Measurements from ENCODE around the gene CYB5R3. TPM values are rescaled to one million over a fixed set of nuclear protein-coding genes. Genes with fewer than 3 reads are reported as not detected.

The CYB5R3 gene
- total RNA-seq, 1 donor from 2014 or later: 99.0 TPM

DNA sequence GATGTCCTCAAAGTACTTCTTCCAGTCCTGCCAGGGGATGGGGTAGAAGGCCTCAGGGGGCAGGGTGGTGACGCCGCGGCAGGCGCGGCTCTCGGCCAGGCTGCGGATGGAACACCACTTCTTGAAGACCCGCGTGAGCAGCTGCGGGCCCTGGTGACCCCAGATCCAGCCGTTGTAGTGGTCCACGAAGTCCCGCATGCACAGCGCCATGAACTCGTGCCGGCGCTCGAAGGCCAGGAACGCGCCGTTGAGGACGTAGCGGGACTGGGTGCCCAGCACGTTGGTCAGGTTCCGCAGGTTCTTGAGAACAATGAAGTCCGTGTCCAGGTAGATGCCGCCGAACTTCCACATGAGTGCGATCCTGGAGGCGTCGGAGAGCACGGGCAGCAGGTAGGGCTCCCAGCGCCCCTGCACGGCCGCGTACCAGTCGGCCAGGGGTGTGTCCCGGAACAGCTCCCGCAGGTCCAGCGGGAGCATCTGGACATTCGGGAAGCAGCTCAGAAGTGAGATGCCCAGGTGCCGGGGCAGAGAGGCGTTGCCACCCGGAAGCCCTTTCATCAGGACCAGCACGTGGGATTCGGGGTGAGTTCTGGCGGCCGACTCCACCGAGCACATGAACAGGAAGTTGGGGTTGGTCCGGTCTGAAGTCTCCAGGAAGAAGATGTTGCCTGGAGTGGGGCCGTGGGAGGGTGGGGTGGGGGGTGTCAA lies 44.0 kb upstream of the CYB5R3 start:
- Mint-ChIP-seq H3K9me3 (no peaks in the 10 kb centered on the region), H3K4me3 (no peak overlapping the region), H3K4me1 (peaks cover 13% of the 10 kb centered on the region), H3K27me3 (ENCODE audit: low read depth) (no peaks in the 10 kb centered on the region), H3K27ac (no peak overlapping the region), H3K36me3 (no peaks in the 10 kb centered on the region)
- TF ChIP-seq, protein P1, sequence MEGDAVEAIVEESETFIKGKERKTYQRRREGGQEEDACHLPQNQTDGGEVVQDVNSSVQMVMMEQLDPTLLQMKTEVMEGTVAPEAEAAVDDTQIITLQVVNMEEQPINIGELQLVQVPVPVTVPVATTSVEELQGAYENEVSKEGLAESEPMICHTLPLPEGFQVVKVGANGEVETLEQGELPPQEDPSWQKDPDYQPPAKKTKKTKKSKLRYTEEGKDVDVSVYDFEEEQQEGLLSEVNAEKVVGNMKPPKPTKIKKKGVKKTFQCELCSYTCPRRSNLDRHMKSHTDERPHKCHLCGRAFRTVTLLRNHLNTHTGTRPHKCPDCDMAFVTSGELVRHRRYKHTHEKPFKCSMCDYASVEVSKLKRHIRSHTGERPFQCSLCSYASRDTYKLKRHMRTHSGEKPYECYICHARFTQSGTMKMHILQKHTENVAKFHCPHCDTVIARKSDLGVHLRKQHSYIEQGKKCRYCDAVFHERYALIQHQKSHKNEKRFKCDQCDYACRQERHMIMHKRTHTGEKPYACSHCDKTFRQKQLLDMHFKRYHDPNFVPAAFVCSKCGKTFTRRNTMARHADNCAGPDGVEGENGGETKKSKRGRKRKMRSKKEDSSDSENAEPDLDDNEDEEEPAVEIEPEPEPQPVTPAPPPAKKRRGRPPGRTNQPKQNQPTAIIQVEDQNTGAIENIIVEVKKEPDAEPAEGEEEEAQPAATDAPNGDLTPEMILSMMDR (IDR thresholded peaks at IDR 0.05; ENCODE audit: unreplicated experiment): no peak
- DNase-seq (ENCODE audit: low spot score in 2 of 2, unreplicated experiment in 2 of 2): no peak

GRCh38 chr22:42692239-42693054 lies 43.3 kb upstream of the CYB5R3 start:
- no peaks in the 10 kb centered on the region for H3K27me3 Mint-ChIP-seq (ENCODE audit: low read depth)
- TF ChIP-seq, protein P1 (IDR thresholded peaks at IDR 0.05; ENCODE audit: unreplicated experiment): no peak
- no peak overlapping the region for H3K27ac Mint-ChIP-seq
- peaks cover 17% of the 10 kb centered on the region for H3K4me1 Mint-ChIP-seq
- H3K4me3 Mint-ChIP-seq: no peak overlapping the region
- H3K9me3 Mint-ChIP-seq: no peaks in the 10 kb centered on the region
- no peaks in the 10 kb centered on the region for H3K36me3 Mint-ChIP-seq
- DNase-seq (ENCODE audit: low spot score in 2 of 2, unreplicated experiment in 2 of 2): no peak

GRCh38 chr22:42691440-42691839 lies 42.2 kb upstream of the CYB5R3 start:
- Mint-ChIP-seq H3K27ac (no peak overlapping the region), H3K36me3 (no peaks in the 10 kb centered on the region), H3K27me3 (ENCODE audit: low read depth) (no peaks in the 10 kb centered on the region), H3K4me3 (no peak overlapping the region), H3K4me1 (peaks cover 20% of the 10 kb centered on the region), H3K9me3 (no peaks in the 10 kb centered on the region)
- TF ChIP-seq, protein P1 (IDR thresholded peaks at IDR 0.05; ENCODE audit: unreplicated experiment): no peak
- no peak for DNase-seq (ENCODE audit: low spot score in 2 of 2, unreplicated experiment in 2 of 2)

GRCh38 chr22:42688241-42689211 lies 39.3 kb upstream of the CYB5R3 start:
- Mint-ChIP-seq H3K4me1 (peaks cover 22% of the 10 kb centered on the region), H3K27ac (peak overlapping the region; percentile 92), H3K9me3 (no peaks in the 10 kb centered on the region), H3K27me3 (ENCODE audit: low read depth) (no peaks in the 10 kb centered on the region), H3K4me3 (peak overlapping the region; percentile 24), H3K36me3 (no peaks in the 10 kb centered on the region)
- TF ChIP-seq, protein P1 (IDR thresholded peaks at IDR 0.05; ENCODE audit: unreplicated experiment): no peak
- DNase-seq (ENCODE audit: low spot score in 2 of 2, unreplicated experiment in 2 of 2): peak; percentile 50 to 56

GRCh38 chr22:42686756-42687491 lies 37.7 kb upstream of the CYB5R3 start:
- DNase-seq (ENCODE audit: low spot score in 2 of 2, unreplicated experiment in 2 of 2): no peak
- H3K4me1 Mint-ChIP-seq: peaks cover 23% of the 10 kb centered on the region
- H3K36me3 Mint-ChIP-seq: no peaks in the 10 kb centered on the region
- TF ChIP-seq, protein P1 (IDR thresholded peaks at IDR 0.05; ENCODE audit: unreplicated experiment): no peak
- no peak overlapping the region for H3K4me3 Mint-ChIP-seq
- H3K27ac Mint-ChIP-seq: no peak overlapping the region
- no peaks in the 10 kb centered on the region for H3K9me3 Mint-ChIP-seq
- peaks cover 2% of the 10 kb centered on the region for H3K27me3 Mint-ChIP-seq (ENCODE audit: low read depth)
